Astrocyte (in vitro differentiated cells and primary cell): ENCODE measurements around the gene IL1RAP. TPM values are rescaled to one million over a fixed set of nuclear protein-coding genes. Genes with fewer than 3 reads are reported as not detected.

ENCODE experiments used
- DNase-seq: peaks from one replicate; pipeline ENCODE4 v3.0.0-alpha.2; 2010; ENCODE audit warnings: low read depth
- FAIRE-seq: peaks from 2 replicates; lab custom pipeline; 2011; peaks lifted over from hg19 to GRCh38; lab: Jason Lieb, UNC
- H2AFZ ChIP-seq: 2 replicates; pipeline ENCODE4 v1.6.0; 2012; ENCODE audit warnings: low read depth, low read length, inconsistent platforms
- H3K27ac ChIP-seq: 2 replicates; pipeline ENCODE4 v1.5.1; 2011; ENCODE audit warnings: low read depth, low read length, inconsistent platforms
- H3K27me3 ChIP-seq: 2 replicates; pipeline ENCODE4 v1.6.0; 2011; ENCODE audit warnings: low read length, inconsistent platforms; ENCODE audit not compliant: insufficient read depth
- H3K36me3 ChIP-seq: 2 replicates; pipeline ENCODE4 v1.5.1; 2011; ENCODE audit warnings: low read length, inconsistent platforms; ENCODE audit not compliant: insufficient read depth
- H3K4me1 ChIP-seq: 2 replicates; pipeline ENCODE4 v1.5.1; 2011; ENCODE audit warnings: low read length, inconsistent platforms; ENCODE audit not compliant: insufficient read depth
- H3K4me2 ChIP-seq: 2 replicates; pipeline ENCODE4 v1.6.0; 2012; ENCODE audit warnings: low read length, inconsistent platforms
- H3K4me3 ChIP-seq: 2 replicates; pipeline ENCODE4 v1.5.1; 2011; ENCODE audit warnings: low read depth, mild to moderate bottlenecking, low read length, inconsistent platforms; ENCODE audit not compliant: insufficient read depth
- H3K79me2 ChIP-seq: 2 replicates; pipeline ENCODE4 v1.6.0; 2012; ENCODE audit warnings: mild to moderate bottlenecking, low read length, inconsistent platforms; ENCODE audit not compliant: insufficient read depth
- H3K9ac ChIP-seq: 2 replicates; pipeline ENCODE4 v1.6.0; 2012; ENCODE audit warnings: mild to moderate bottlenecking, low read length, inconsistent platforms
- H3K9me3 ChIP-seq: 2 replicates; pipeline ENCODE4 v1.5.1; 2012; ENCODE audit warnings: low read depth, mild to moderate bottlenecking, low read length, inconsistent platforms; ENCODE audit not compliant: insufficient read depth
- H4K20me1 ChIP-seq: 2 replicates; pipeline ENCODE4 v1.6.0; 2012; ENCODE audit warnings: low read length, inconsistent platforms; ENCODE audit not compliant: insufficient read depth
- H3K27ac Mint-ChIP-seq: one replicate; pipeline ENCODE4 v1.8.0; 2021; ENCODE audit warnings: mild to moderate bottlenecking, mixed read lengths; ENCODE audit not compliant: unreplicated experiment
- H3K27me3 Mint-ChIP-seq: one replicate; pipeline ENCODE4 v1.8.0; 2021; ENCODE audit warnings: low read depth, mixed read lengths; ENCODE audit not compliant: unreplicated experiment
- H3K36me3 Mint-ChIP-seq: one replicate; pipeline ENCODE4 v1.8.0; 2021; ENCODE audit warnings: low read depth, mixed read lengths; ENCODE audit not compliant: unreplicated experiment
- H3K4me1 Mint-ChIP-seq: one replicate; pipeline ENCODE4 v1.8.0; 2021; ENCODE audit warnings: low read depth, mixed read lengths; ENCODE audit not compliant: unreplicated experiment
- H3K4me3 Mint-ChIP-seq: one replicate; pipeline ENCODE4 v1.8.0; 2021; ENCODE audit warnings: mild to moderate bottlenecking, moderate library complexity, mixed read lengths; ENCODE audit not compliant: unreplicated experiment
- H3K9me3 Mint-ChIP-seq: one replicate; pipeline ENCODE4 v1.8.0; 2021; ENCODE audit warnings: mild to moderate bottlenecking, mixed read lengths; ENCODE audit not compliant: unreplicated experiment
- CTCF ChIP-seq: IDR thresholded peaks from 2 replicates; pipeline ENCODE4 v1.5.1; 2011; ENCODE audit warnings: low read depth, mild to moderate bottlenecking, inconsistent platforms, low read length, moderate library complexity; ENCODE audit not compliant: insufficient read depth
- EZH2 ChIP-seq: IDR thresholded peaks from 2 replicates; pipeline ENCODE4 v1.6.1; 2012; ENCODE audit warnings: mild to moderate bottlenecking, low read length, inconsistent platforms; ENCODE audit not compliant: insufficient read depth
- total RNA-seq: library from RNA; stranded (reverse); gene quantifications from 2 replicates; pipeline ENCODE4 v1.2.1, GENCODE V29; 2021

IL1RAP gene
- total RNA-seq, 1 donor from 2014 or later = 19.4 TPM

- H3K79me2 ChIP-seq = no peaks in the 10 kb centered on the region
- H3K27ac ChIP-seq = no peak overlapping the region
- no peaks in the 10 kb centered on the region for H3K27me3 ChIP-seq
- no peaks in the 10 kb centered on the region for H3K36me3 Mint-ChIP-seq
- no peak for DNase-seq
- no peaks in the 10 kb centered on the region for H3K36me3 ChIP-seq
- H3K4me3 Mint-ChIP-seq = no peak overlapping the region
- no peaks in the 10 kb centered on the region for H3K27me3 Mint-ChIP-seq
- TF ChIP-seq CTCF = no peak
- no peak for TF ChIP-seq EZH2
- H3K4me2 ChIP-seq = no peak overlapping the region
- peaks cover 2% of the 10 kb centered on the region for H3K9me3 Mint-ChIP-seq
- H2AFZ ChIP-seq = no peak overlapping the region
- H3K4me1 Mint-ChIP-seq = no peaks in the 10 kb centered on the region
- H4K20me1 ChIP-seq = no peaks in the 10 kb centered on the region
- H3K9ac ChIP-seq = no peak overlapping the region
- no peak for FAIRE-seq
- no peak overlapping the region for H3K4me3 ChIP-seq
- H3K4me1 ChIP-seq = no peaks in the 10 kb centered on the region
- H3K27ac Mint-ChIP-seq = no peak overlapping the region
- no peaks in the 10 kb centered on the region for H3K9me3 ChIP-seq
Observed at GRCh38 chr3:190680691-190681090, 166.8 kb downstream of the IL1RAP start.

GRCh38 chr3:190684776-190685175 lies 170.9 kb downstream of the IL1RAP start:
- no peaks in the 10 kb centered on the region for H3K79me2 ChIP-seq
- H4K20me1 ChIP-seq = no peaks in the 10 kb centered on the region
- H3K4me1 ChIP-seq = no peaks in the 10 kb centered on the region
- no peak overlapping the region for H3K4me2 ChIP-seq
- FAIRE-seq (no peak), DNase-seq (no peak)
- Mint-ChIP-seq H3K27ac (no peak overlapping the region), H3K27me3 (no peaks in the 10 kb centered on the region), H3K4me1 (peaks cover 4% of the 10 kb centered on the region), H3K4me3 (no peak overlapping the region), H3K36me3 (no peaks in the 10 kb centered on the region), H3K9me3 (no peaks in the 10 kb centered on the region)
- TF ChIP-seq CTCF (no peak), EZH2 (no peak)
- H3K27ac ChIP-seq = no peak overlapping the region
- no peaks in the 10 kb centered on the region for H3K9me3 ChIP-seq
- H3K27me3 ChIP-seq = no peaks in the 10 kb centered on the region
- H3K36me3 ChIP-seq = no peaks in the 10 kb centered on the region
- H3K9ac ChIP-seq = no peak overlapping the region
- H3K4me3 ChIP-seq = no peak overlapping the region
- H2AFZ ChIP-seq = no peak overlapping the region

GRCh38 chr3:190686011-190686410 lies 172.1 kb downstream of the IL1RAP start:
- no peaks in the 10 kb centered on the region for H3K4me1 ChIP-seq
- Mint-ChIP-seq H3K36me3 (no peaks in the 10 kb centered on the region), H3K4me1 (peaks cover 7% of the 10 kb centered on the region)

More at GRCh38 chr3:190686011-190686410, 172.1 kb downstream of the IL1RAP start:
- Histone ChIP-seq H3K79me2 (no peaks in the 10 kb centered on the region), H3K4me2 (no peak overlapping the region), H3K9me3 (no peaks in the 10 kb centered on the region), H3K4me3 (no peak overlapping the region), H3K36me3 (no peaks in the 10 kb centered on the region), H3K27me3 (no peaks in the 10 kb centered on the region), H4K20me1 (no peaks in the 10 kb centered on the region), H3K27ac (no peak overlapping the region), H3K9ac (no peak overlapping the region), H2AFZ (no peak overlapping the region)
- Mint-ChIP-seq H3K4me3 (no peak overlapping the region), H3K9me3 (no peaks in the 10 kb centered on the region), H3K27me3 (no peaks in the 10 kb centered on the region), H3K27ac (no peak overlapping the region)
- DNase-seq (no peak), FAIRE-seq (no peak)
- TF ChIP-seq EZH2 (no peak), CTCF (no peak)
